KMS-11 (cell line): ENCODE measurements around the gene PCGF2.

Experiments
- H2AFZ ChIP-seq: fragments of 200-600 bp; sonication (generic); 2 replicates; pipeline ENCODE4 v1.6.1; 2016; ENCODE audit warnings: antibody characterized with exemption, mixed run types, low read depth
- H3K27ac ChIP-seq: fragments of 200-600 bp; sonication (generic); 2 replicates; pipeline ENCODE4 v1.6.1; 2016; ENCODE audit warnings: mild to moderate bottlenecking, mixed run types
- H3K27me3 ChIP-seq: fragments of 200-600 bp; sonication (generic); 2 replicates; pipeline ENCODE4 v1.6.1; 2017; ENCODE audit warnings: mild to moderate bottlenecking, low read depth, mixed run types, moderate library complexity; ENCODE audit not compliant: insufficient read depth
- H3K36me3 ChIP-seq: fragments of 200-600 bp; sonication (generic); 2 replicates; pipeline ENCODE4 v1.6.1; 2017; ENCODE audit warnings: mild to moderate bottlenecking, mixed run types; ENCODE audit not compliant: insufficient read depth
- H3K4me1 ChIP-seq: fragments of 200-600 bp; sonication (generic); 2 replicates; pipeline ENCODE4 v1.6.1; 2016; ENCODE audit warnings: mild to moderate bottlenecking, low read depth, mixed run types; ENCODE audit not compliant: poor library complexity, severe bottlenecking
- H3K4me2 ChIP-seq: fragments of 200-600 bp; sonication (generic); 2 replicates; pipeline ENCODE4 v1.7.0; 2016; ENCODE audit warnings: mild to moderate bottlenecking, mixed run types
- H3K4me3 ChIP-seq: fragments of 200-600 bp; sonication (generic); IDR thresholded peaks from 2 replicates; pipeline ENCODE4 v1.6.1; 2017; ENCODE audit warnings: low read depth, low read length, mixed read lengths; ENCODE audit not compliant: insufficient read depth
- H3K79me2 ChIP-seq: fragments of 200-600 bp; sonication (generic); 2 replicates; pipeline ENCODE4 v1.6.1; 2016; ENCODE audit warnings: low read depth, mixed run types; ENCODE audit not compliant: insufficient read depth
- H3K9ac ChIP-seq: fragments of 200-600 bp; sonication (generic); 2 replicates; pipeline ENCODE4 v1.6.1; 2016; ENCODE audit warnings: mild to moderate bottlenecking, mixed run types
- H4K20me1 ChIP-seq: fragments of 200-600 bp; sonication (generic); 2 replicates; pipeline ENCODE4 v1.6.1; 2016; ENCODE audit warnings: mild to moderate bottlenecking, mixed run types; ENCODE audit not compliant: insufficient read depth
- TF ChIP-seq, protein P1 (sequence below): fragments of 200-600 bp; sonication (generic); conservative IDR thresholded peaks from 2 replicates; pipeline ENCODE4 v1.6.1; 2017; ENCODE audit warnings: low read depth, mild to moderate bottlenecking, antibody characterized with exemption, low read length, moderate library complexity, mixed read lengths

PCGF2 gene

DNA sequence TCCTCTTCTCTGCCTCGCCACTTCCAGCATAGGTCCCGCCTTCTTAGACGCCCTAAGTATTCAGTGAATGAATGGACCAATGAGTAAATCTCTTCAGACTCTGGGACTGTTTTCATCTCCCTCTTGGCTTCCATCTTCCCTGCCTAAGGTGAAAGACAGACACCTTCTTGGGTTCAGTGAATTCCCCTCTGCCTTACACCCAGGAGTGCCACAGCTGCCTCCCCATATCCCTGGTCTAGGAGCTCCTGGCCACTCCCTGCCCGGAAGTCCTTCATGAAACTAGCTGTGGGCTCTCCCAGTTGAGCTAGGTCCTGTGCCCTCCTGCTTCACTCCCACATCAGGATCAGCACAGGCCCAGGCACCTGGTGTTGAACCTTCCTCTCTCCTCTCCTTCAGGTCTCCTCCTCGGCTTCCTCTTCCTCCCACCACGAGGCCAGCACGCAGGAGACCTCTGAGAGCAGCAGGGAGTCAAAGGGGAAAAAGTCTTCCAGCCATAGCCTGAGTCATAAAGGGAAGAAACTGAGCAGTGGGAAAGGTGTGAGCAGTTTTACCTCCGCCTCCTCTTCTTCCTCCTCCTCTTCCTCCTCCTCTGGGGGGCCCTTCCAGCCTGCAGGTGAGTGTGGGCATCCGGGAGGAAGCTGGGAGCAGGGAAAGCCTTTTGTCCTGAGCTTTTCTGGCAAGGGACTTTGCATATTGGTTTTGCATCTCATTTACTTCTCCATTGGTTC, 32.8 kb downstream of the PCGF2 start:
- H3K36me3 ChIP-seq, result no peaks in the 10 kb centered on the region
- H3K9ac ChIP-seq, result no peak overlapping the region
- no peaks in the 10 kb centered on the region for H3K4me1 ChIP-seq
- no peaks in the 10 kb centered on the region for H4K20me1 ChIP-seq
- no peaks in the 10 kb centered on the region for H3K79me2 ChIP-seq
- no peak overlapping the region for H3K27ac ChIP-seq
- no peak overlapping the region for H3K4me3 ChIP-seq
- no peak overlapping the region for H2AFZ ChIP-seq
- H3K27me3 ChIP-seq, result no peaks in the 10 kb centered on the region
- TF ChIP-seq, protein P1, sequence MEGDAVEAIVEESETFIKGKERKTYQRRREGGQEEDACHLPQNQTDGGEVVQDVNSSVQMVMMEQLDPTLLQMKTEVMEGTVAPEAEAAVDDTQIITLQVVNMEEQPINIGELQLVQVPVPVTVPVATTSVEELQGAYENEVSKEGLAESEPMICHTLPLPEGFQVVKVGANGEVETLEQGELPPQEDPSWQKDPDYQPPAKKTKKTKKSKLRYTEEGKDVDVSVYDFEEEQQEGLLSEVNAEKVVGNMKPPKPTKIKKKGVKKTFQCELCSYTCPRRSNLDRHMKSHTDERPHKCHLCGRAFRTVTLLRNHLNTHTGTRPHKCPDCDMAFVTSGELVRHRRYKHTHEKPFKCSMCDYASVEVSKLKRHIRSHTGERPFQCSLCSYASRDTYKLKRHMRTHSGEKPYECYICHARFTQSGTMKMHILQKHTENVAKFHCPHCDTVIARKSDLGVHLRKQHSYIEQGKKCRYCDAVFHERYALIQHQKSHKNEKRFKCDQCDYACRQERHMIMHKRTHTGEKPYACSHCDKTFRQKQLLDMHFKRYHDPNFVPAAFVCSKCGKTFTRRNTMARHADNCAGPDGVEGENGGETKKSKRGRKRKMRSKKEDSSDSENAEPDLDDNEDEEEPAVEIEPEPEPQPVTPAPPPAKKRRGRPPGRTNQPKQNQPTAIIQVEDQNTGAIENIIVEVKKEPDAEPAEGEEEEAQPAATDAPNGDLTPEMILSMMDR, result no peak
- H3K4me2 ChIP-seq, result no peak overlapping the region

GRCh38 chr17:38713456-38714075, 34.6 kb downstream of the PCGF2 start:
- TF ChIP-seq, protein P1, result no peak
- no peak overlapping the region for H3K9ac ChIP-seq
- no peaks in the 10 kb centered on the region for H4K20me1 ChIP-seq
- H3K27ac ChIP-seq, result no peak overlapping the region
- no peaks in the 10 kb centered on the region for H3K27me3 ChIP-seq
- H2AFZ ChIP-seq, result no peak overlapping the region
- no peaks in the 10 kb centered on the region for H3K4me1 ChIP-seq
- H3K36me3 ChIP-seq, result no peaks in the 10 kb centered on the region
- no peak overlapping the region for H3K4me3 ChIP-seq
- no peak overlapping the region for H3K4me2 ChIP-seq
- H3K79me2 ChIP-seq, result 0 out of 2 replicates have a peak, but pooled peaks cover 8% of the 10 kb centered on the region

DNA sequence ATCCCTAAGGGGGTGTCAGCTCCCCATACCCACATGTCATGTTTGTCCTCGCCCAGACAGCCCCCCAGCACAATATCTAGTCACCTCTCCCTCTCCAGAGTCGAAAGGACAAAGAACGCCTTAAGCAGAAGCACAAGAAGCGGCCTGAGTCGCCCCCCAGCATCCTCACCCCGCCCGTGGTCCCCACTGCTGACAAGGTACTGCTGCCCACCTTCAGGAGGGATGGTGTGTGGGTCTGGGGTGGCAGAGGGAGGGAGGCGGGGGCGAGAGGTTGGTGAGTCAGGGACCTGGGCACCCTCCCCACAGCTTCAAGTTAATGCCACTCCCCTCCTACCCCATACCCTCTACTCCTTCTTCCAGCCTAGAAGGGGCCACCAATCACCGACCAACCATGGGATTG, 35.5 kb downstream of the PCGF2 start:
- Histone ChIP-seq H2AFZ (no peak overlapping the region), H3K27ac (no peak overlapping the region), H4K20me1 (no peaks in the 10 kb centered on the region), H3K27me3 (no peaks in the 10 kb centered on the region), H3K4me1 (no peaks in the 10 kb centered on the region), H3K4me2 (no peak overlapping the region), H3K4me3 (no peak overlapping the region), H3K9ac (no peak overlapping the region), H3K36me3 (no peaks in the 10 kb centered on the region; the same call in 1 of the 2 replicates), H3K79me2 (peaks cover 13% of the 10 kb centered on the region; the same call in 1 of the 2 replicates)
- TF ChIP-seq, protein P1, result no peak

DNA sequence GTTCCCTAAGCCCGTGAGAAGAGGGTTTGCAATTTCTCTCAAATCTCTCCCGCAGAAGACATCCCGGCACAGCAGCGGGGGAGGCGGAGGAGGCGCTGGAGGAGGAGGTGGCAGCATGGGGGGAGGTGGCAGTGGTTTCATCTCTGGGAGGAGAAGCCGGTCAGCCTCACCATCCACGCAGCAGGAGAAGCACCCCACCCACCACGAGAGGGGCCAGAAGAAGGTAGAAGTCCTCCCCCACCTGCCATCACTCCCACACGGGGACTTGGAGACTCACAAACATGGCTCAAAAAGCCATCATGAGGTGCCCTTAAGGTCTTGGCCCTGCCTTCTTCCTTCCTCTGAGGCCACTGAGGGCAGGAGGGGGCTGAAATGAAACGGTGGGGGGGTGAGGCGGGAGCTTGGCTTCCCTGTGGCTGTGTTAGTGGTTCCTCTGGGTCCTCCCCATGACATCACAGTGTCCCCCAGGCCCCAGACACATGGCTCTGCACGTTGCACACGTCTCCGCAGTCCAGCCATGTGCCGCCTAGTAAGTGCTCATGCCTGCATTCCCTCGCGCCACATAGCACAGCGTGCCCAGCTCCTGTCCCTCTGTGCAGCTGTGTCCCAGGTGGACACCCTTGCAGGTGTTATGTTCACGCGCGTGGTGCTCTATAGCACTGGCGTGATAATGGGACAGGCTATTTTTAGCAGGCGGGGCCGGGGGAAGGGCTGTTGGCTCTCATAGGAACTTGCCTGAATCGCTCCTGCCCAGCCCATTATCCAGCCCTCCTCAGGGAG, 36.2 kb downstream of the PCGF2 start:
- Histone ChIP-seq H3K27ac (no peak overlapping the region), H3K36me3 (no peaks in the 10 kb centered on the region; the same call in 1 of the 2 replicates), H2AFZ (no peak overlapping the region), H3K79me2 (peaks cover 19% of the 10 kb centered on the region; the same call in 1 of the 2 replicates), H4K20me1 (no peaks in the 10 kb centered on the region), H3K4me2 (no peak overlapping the region), H3K4me1 (peaks cover 4% of the 10 kb centered on the region), H3K27me3 (no peaks in the 10 kb centered on the region), H3K4me3 (no peak overlapping the region), H3K9ac (no peak overlapping the region)
- TF ChIP-seq, protein P1, result no peak
